Prostate gland (tissue), 2 donors: Measurements from ENCODE around the gene PXDC1. TPM values are rescaled to one million over a fixed set of nuclear protein-coding genes. Genes with fewer than 3 reads are reported as not detected.
A peak's percentile ranks its signal among the peaks of the same experiment; 100 is the strongest.

Experiments
- DNase-seq: peaks from one replicate; pipeline ENCODE4 v3.0.0-alpha.2; 2019; ENCODE audit warnings: low spot score
- H3K27ac ChIP-seq, 2 donors: fragments of 200-600 bp; sonication (generic); 2 replicates each; pipeline ENCODE4 v1.5.1; 2017 to 2019
- H3K27me3 ChIP-seq: fragments of 200-600 bp; sonication (generic); replicated peaks from 2 replicates; pipeline ENCODE4 v1.5.1; 2019; ENCODE audit not compliant: insufficient read depth
- H3K36me3 ChIP-seq, 2 donors: fragments of 200-600 bp; sonication (generic); 1 replicate in 1 of 2; 2 replicates in 1 of 2; pipeline versions ENCODE4 v1.5.1 to v1.8.1; 2017 to 2019
- H3K4me1 ChIP-seq: fragments of 200-600 bp; sonication (generic); replicated peaks from 2 replicates; pipeline ENCODE4 v1.5.1; 2019
- H3K4me3 ChIP-seq, 2 donors: fragments of 200-600 bp; sonication (generic); 2 replicates each; pipeline ENCODE4 v1.5.1; 2017 to 2019
- H3K9me3 ChIP-seq: fragments of 200-600 bp; sonication (generic); 2 replicates; pipeline ENCODE4 v1.5.1; 2017
- CTCF ChIP-seq, 4 experiments: fragments of 200-600 bp in 2 of 4; fragments of 450-650 bp in 2 of 4; sonication (generic) in 2 of 4; IDR thresholded peaks; 1 replicate in 3 of 4; 2 replicates in 1 of 4; pipeline ENCODE4 v1.5.1; 2016 to 2019; ENCODE audit warnings: antibody characterized with exemption in 4 of 4, mild to moderate bottlenecking in 2 of 4, moderate library complexity in 2 of 4
- POLR2A ChIP-seq: fragments of 450-650 bp; IDR thresholded peaks from one replicate; pipeline ENCODE4 v1.6.1; 2016; ENCODE audit warnings: antibody characterized with exemption, mild to moderate bottlenecking
- POLR2AphosphoS5 ChIP-seq: sonication (generic); formaldehyde crosslinking; IDR thresholded peaks from one replicate; pipeline ENCODE4 v1.6.1; 2017; ENCODE audit warnings: antibody characterized with exemption
- WGBS: methylation state at CpG from one replicate; pipeline ENCODE4 v1.1.5; 2018; 5-methylcytosine and 5-hydroxymethylcytosine counted together
- intact Hi-C: fragments of 100-400 bp; cut with DNase I; formaldehyde crosslinking; loops from one replicate; pipeline ENCODE4 v1.14.2; 2022
- total RNA-seq, 2 donors: library from RNA; depleted of rRNA; stranded (reverse); fragments of >200 nt; gene quantifications; one replicate each; pipeline ENCODE4 v1.1.0, GENCODE V29; 2016

PXDC1 gene
- total RNA-seq, 2 donors from 2014 or later = 40.5 to 59.5 TPM

GRCh38 chr6:3746119-3746691 is 5.3 kb downstream of the PXDC1 start:
- no peak overlapping the region for H3K27ac ChIP-seq

GRCh38 chr6:3745566-3746118 is 5.9 kb downstream of the PXDC1 start:
- Histone ChIP-seq H3K36me3 (no peaks in the 10 kb centered on the region), H3K4me1 (peaks cover 29% of the 10 kb centered on the region)
- intact Hi-C loops = loop anchor here (1.0 to 10.0 kb wide), 3 partner anchors 189 to 389 kb away; partner anchors contain the start of gene ECI2

More at GRCh38 chr6:3746119-3746691, 5.3 kb downstream of the PXDC1 start:
- no peak for DNase-seq
- WGBS = 74% methylated on average over 11 of the region's 11 CpGs
- Histone ChIP-seq H3K36me3 (no peaks in the 10 kb centered on the region), H3K9me3 (no peaks in the 10 kb centered on the region), H3K4me1 (peaks cover 25% of the 10 kb centered on the region), H3K27me3 (no peaks in the 10 kb centered on the region), H3K4me3 (no peak overlapping the region)
- TF ChIP-seq POLR2AphosphoS5 = no peak
- TF ChIP-seq POLR2A = no peak
- TF ChIP-seq CTCF (IDR thresholded peaks at IDR 0.05) = no peak
- intact Hi-C loops = loop anchor here (1.0 to 10.0 kb wide), 3 partner anchors 188 to 389 kb away; partner anchors contain the start of gene ECI2

GRCh38 chr6:3744901-3745470 is 6.5 kb downstream of the PXDC1 start:
- WGBS = 96% methylated on average over 20 of the region's 20 CpGs
- peaks cover 33% of the 10 kb centered on the region for H3K4me1 ChIP-seq
- intact Hi-C loops = loop anchor here (5.0 to 10.0 kb wide), 2 partner anchors 247 to 390 kb away; partner anchors contain the start of gene ECI2
- no peak overlapping the region for H3K27ac ChIP-seq
- no peak overlapping the region for H3K4me3 ChIP-seq
- no peaks in the 10 kb centered on the region for H3K9me3 ChIP-seq
- DNase-seq = no peak
- no peaks in the 10 kb centered on the region for H3K36me3 ChIP-seq
- no peaks in the 10 kb centered on the region for H3K27me3 ChIP-seq
- TF ChIP-seq POLR2AphosphoS5 (no peak), CTCF (IDR thresholded peaks at IDR 0.05) (no peak), POLR2A (no peak)

More at GRCh38 chr6:3745566-3746118, 5.9 kb downstream of the PXDC1 start:
- no peak overlapping the region for H3K4me3 ChIP-seq
- H3K27me3 ChIP-seq = no peaks in the 10 kb centered on the region
- TF ChIP-seq POLR2A (no peak), POLR2AphosphoS5 (no peak), CTCF (IDR thresholded peaks at IDR 0.05) (no peak)
- no peaks in the 10 kb centered on the region for H3K9me3 ChIP-seq
- WGBS = 87% methylated on average over 4 of the region's 4 CpGs
- H3K27ac ChIP-seq = no peak overlapping the region
- no peak for DNase-seq

GRCh38 chr6:3744211-3744900 is 7.2 kb downstream of the PXDC1 start:
- TF ChIP-seq CTCF (IDR thresholded peaks at IDR 0.05) = no peak
- no peak for TF ChIP-seq POLR2A
- Histone ChIP-seq H3K4me1 (peaks cover 33% of the 10 kb centered on the region), H3K9me3 (no peaks in the 10 kb centered on the region), H3K36me3 (no peaks in the 10 kb centered on the region), H3K4me3 (no peak overlapping the region), H3K27ac (peak overlapping the region; percentile 65 to 71), H3K27me3 (no peaks in the 10 kb centered on the region)
- intact Hi-C loops = loop anchor here (10.0 kb wide), 1 partner anchor 390 kb away; the partner anchor contains the start of gene ECI2
- no peak for DNase-seq
- WGBS = 82% methylated on average over 19 of the region's 19 CpGs
